GM19324 (cell line): ENCODE data around the gene UNC13C.
"Not testable (repeated sequence)": the region's sequence is repeated elsewhere in the genome, so short reads cannot be mapped to it uniquely, and the experiment has no call there.

ENCODE experiments used
- ATAC-seq: cut with Tn5 transposase; IDR thresholded peaks from one replicate; pipeline ENCODE4 v1.9.1; 2021; ENCODE audit warnings: mild to moderate bottlenecking, moderate library complexity; ENCODE audit not compliant: unreplicated experiment, low FRiP score

The UNC13C gene

GRCh38 chr15:53978253-53978906 lies at the start of gene UNC13C:
Gene UNC13C (plus strand): TSS chr15:53978441. CDS start chr15:54012904, 34,463 bp downstream.
- no peak for ATAC-seq

- ATAC-seq = no peak
Observed at GRCh38 chr15:53936137-53936536, 42.1 kb upstream of the UNC13C start.

GRCh38 chr15:53937632-53938031 lies 40.6 kb upstream of the UNC13C start:
- ATAC-seq = not testable (repeated sequence)

GRCh38 chr15:53950572-53950971 lies 27.7 kb upstream of the UNC13C start:
- ATAC-seq = no peak

GRCh38 chr15:53955396-53955795 lies 22.8 kb upstream of the UNC13C start:
- no peak for ATAC-seq

- ATAC-seq = no peak
Observed at GRCh38 chr15:53962646-53963561, 15.3 kb upstream of the UNC13C start.

- no peak for ATAC-seq
Observed at GRCh38 chr15:53963801-53964200, 14.4 kb upstream of the UNC13C start.

- no peak for ATAC-seq
Observed at GRCh38 chr15:53974121-53974520, 4.1 kb upstream of the UNC13C start.

- ATAC-seq = no peak
Observed at GRCh38 chr15:53974813-53975212, 3.4 kb upstream of the UNC13C start.

- no peak for ATAC-seq
Observed at GRCh38 chr15:53976844-53977392, 1.3 kb upstream of the UNC13C start.

GRCh38 chr15:53979051-53979788 lies 979 bp downstream of the UNC13C start:
- no peak for ATAC-seq

GRCh38 chr15:53980021-53980420 lies 1.8 kb downstream of the UNC13C start:
- no peak for ATAC-seq

- ATAC-seq = no peak
Observed at GRCh38 chr15:53982071-53982680, 3.9 kb downstream of the UNC13C start.

GRCh38 chr15:53982876-53983275 lies 4.6 kb downstream of the UNC13C start:
- ATAC-seq = no peak

GRCh38 chr15:53984221-53984620 lies 6.0 kb downstream of the UNC13C start:
- no peak for ATAC-seq

- ATAC-seq = no peak
Observed at GRCh38 chr15:53985562-53985961, 7.3 kb downstream of the UNC13C start.

GRCh38 chr15:53987480-53987879 lies 9.2 kb downstream of the UNC13C start:
- no peak for ATAC-seq

- ATAC-seq = no peak
Observed at GRCh38 chr15:54007256-54007655, 29.0 kb downstream of the UNC13C start.

- ATAC-seq = no peak
Observed at GRCh38 chr15:54011656-54012055, 33.4 kb downstream of the UNC13C start.

- no peak for ATAC-seq
Observed at GRCh38 chr15:54014067-54014655, 35.9 kb downstream of the UNC13C start.
